GM21526 (cell line): ENCODE data around the gene LMX1A.

ENCODE experiments used
- ATAC-seq: cut with Tn5 transposase; IDR thresholded peaks from one replicate; pipeline ENCODE4 v1.9.1; 2021; ENCODE audit warnings: moderate library complexity; ENCODE audit not compliant: unreplicated experiment, low FRiP score

The LMX1A gene

DNA sequence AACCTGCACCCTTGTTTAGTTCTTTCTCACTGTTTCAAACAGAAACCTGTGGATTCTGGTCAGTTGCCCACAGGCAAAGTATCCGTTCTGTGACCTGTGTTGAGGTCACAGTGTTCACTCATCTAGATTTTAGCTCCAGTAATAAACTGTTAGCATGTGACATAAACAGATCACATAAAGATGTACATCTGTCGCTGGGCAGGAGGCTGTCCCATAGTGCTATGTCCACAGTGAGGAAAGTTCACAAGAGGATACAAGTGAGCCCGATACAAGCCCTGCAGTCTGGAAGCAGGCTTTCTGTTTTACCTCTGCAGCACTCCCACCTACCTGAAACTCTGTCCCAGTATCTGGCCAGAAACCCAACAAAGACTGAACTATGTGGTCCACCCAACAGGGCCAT lies 28.4 kb downstream of the LMX1A start:
- no peak for ATAC-seq

- ATAC-seq: no peak
These were observed 29.0 kb downstream of the LMX1A start for GRCh38 chr1:165327538-165327937.

DNA sequence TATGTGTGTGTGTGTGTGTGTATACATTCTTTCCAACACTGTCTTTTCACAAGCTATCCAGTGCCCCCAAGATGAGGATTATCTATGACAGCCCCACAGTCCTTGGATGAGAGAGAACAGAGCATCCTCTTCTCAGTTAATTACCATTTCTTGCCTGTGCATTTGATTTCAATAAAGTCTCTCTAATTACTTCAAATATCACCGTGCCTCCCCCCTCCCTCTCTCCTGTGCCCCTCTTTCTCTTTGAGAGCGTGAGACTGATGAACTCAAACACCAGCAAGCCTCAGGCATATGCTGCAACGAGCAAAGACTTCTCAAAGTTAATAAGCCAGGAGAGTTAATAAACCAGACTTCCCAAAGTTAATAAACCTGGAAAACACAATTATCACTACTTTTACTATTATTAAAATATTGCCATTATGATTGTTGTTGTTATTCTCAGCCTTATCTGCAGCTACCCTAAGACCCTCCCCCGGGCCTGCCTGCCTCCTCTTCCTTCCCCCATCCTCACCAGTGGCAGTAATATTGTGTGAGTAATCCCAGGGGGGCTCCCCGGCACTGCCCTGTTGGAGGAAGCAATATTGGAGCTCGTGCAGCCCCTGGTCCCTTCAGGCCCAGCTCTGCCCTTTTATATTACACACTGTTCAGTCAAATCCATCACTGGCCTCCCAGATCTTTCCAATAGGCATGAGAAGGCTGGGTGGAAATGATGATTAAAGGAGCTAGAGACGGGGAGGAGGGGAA lies 30.9 kb downstream of the LMX1A start:
- no peak for ATAC-seq

DNA sequence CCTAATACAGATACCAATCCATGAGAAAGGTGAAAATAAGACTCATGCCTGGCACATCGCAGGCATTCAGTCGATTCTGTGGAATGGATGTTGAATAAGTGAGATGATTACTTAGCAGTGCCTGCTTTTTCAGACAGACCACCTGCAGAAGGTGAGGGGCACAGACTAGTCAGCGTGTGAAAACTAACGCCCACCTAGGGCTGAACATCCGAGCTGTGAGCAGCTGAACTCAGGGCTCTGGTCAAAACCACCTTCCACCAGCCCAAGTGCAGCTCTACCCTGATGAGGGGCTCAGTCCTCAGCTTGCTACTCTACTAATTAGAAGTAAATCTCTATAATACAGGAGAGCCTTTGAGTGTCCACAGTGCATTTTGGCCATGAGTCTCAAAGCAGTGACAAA lies 32.5 kb downstream of the LMX1A start:
- no peak for ATAC-seq

DNA sequence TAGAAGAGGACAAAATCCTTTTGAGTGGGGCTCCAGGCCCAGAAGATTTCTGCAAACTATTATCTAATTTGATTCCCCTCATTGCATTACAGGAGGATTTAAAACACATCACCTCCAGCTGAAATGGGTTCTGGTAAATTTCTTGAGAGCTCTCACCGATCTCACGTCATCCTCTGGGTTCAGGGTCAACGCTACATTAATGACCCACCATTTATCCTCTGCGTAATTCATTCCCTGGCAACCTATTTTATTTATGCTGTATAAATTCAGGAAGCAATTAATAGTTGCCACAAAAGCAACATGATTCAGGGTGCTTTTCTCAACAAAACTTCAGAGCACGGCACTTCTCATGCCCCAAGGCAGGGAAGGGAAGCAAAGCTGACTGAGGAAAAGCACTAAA lies 38.9 kb downstream of the LMX1A start:
- no peak for ATAC-seq

GRCh38 chr1:165316153-165316772 lies 40.3 kb downstream of the LMX1A start:
- ATAC-seq: no peak

- no peak for ATAC-seq
These were observed 41.0 kb downstream of the LMX1A start for GRCh38 chr1:165315481-165315880.

- no peak for ATAC-seq
These were observed 42.6 kb downstream of the LMX1A start for GRCh38 chr1:165313903-165314302.

DNA sequence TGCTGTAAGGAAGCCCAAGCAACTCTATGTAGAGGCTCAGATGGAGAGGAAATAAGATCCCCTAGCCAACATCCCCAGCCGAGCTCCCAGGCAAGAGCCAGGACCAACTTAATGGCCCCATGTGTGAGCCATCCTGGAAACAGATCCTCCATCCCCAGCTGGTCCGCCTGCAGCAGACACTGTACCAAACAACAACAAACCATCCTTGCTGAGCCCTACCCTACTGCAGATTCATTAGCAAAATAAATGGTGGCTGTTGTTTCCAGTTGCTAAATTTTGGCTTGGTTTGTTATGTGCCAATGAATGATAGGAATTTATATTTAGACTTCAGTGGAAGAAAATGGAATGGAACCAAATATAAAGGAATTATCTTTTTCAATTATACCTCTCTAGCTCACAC lies 43.9 kb downstream of the LMX1A start:
- no peak for ATAC-seq

- ATAC-seq: no peak
These were observed 49.7 kb downstream of the LMX1A start for GRCh38 chr1:165306543-165307434.

- no peak for ATAC-seq
These were observed 53.1 kb downstream of the LMX1A start for GRCh38 chr1:165303386-165303785.

- ATAC-seq: no peak
These were observed 56.1 kb downstream of the LMX1A start for GRCh38 chr1:165300400-165300903.

GRCh38 chr1:165298203-165298820 lies 58.2 kb downstream of the LMX1A start:
- no peak for ATAC-seq

- no peak for ATAC-seq
These were observed 60.3 kb downstream of the LMX1A start for GRCh38 chr1:165296205-165296604.

GRCh38 chr1:165290148-165290547 lies 66.4 kb downstream of the LMX1A start:
- no peak for ATAC-seq

DNA sequence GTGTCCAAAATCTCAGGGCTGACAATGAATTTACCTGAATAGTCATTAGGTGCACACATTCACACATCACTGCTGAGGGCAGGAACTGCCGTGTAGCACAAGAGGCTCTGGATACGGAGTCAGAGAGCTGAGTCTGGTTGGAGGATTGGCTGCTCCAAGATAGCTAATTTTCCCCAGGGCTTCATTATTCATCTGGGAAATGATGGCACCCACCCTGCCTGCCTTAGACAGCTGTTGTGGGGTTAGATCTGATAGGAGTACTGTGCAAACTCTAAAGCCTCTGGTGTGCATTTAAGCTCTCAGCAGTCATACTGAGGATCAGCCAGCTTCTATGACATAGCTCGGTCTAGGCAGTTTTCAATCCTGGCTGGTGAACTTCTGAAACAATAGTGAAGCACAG lies 67.0 kb downstream of the LMX1A start:
- no peak for ATAC-seq

DNA sequence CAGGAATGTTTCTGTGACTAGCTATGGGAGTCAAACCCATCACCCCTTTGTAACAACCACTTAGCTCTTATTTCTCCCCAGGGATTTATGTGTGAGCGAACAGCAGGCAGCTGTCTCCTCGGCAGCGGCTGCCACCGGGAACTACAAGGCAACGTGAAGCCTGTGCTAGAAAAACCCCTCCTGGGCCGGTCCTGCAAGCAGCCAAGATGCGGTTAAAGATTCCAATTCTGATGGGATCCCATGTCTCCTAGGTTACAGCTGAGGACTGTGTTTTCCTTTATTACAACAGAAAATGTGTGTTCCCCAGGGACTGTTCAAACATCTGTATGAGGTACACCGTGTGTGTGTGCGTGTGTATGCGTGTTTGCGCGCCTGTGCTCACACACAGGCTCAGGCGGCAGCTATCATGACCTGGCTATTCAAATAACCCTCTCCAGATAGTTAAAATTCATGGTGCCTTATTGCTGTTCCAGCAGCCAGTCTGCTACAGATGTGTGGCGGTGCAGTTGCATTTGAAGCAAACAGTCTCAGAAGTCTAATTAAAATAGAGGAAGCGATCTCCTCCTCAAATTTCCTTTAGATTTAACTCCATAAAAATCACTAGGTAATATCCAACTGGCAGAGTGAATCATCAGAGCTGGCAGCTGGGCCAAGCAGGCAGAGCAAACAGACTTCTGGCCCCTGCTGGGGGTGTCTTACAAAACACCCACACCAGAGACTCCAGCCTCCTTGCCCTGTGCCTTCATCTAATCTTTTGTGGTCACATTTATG lies 68.0 kb downstream of the LMX1A start:
- ATAC-seq: no peak

- ATAC-seq: no peak
These were observed 68.7 kb downstream of the LMX1A start for GRCh38 chr1:165287781-165288180.

DNA sequence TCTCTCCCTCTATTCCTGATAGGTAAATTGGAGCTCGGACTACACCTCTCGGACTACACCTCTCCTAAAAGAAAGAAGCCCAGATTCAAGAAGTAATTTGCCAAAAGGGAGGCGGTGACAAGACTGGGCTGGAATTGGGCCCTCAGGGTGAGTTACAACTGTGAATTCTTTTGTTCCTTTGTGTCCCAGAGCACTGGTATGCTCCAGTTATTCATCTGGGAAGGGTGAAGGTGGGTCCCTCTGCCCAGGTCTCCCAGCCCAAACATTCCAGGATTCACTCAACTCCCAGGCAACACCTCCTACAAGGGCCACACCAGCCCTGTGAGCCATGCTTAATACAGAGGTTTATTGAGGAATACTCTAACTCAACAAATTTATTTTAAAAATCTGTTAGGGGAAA lies 69.2 kb downstream of the LMX1A start:
- no peak for ATAC-seq

DNA sequence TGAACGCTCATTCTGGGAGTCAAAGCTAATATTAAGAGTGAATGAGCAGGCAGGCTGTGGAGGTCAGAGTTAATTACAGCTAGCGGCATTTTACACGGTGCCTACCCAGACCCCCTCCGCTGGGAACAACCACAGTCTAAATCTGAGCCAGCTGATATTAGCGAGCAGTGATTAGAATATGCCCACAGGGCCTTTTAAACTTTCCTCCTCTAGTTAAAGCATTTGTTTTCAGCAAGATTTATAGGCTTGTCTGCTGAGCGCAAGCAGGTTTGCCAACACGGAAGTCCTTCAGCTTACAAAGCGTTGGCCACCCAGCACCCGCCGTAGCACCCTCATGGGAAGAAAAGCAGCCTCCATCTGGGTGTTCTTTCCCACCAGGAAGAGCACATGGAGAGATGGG lies 72.1 kb downstream of the LMX1A start:
- no peak for ATAC-seq
